ENCODE measurements around the gene HAUS3.

The HAUS3 gene

DNA sequence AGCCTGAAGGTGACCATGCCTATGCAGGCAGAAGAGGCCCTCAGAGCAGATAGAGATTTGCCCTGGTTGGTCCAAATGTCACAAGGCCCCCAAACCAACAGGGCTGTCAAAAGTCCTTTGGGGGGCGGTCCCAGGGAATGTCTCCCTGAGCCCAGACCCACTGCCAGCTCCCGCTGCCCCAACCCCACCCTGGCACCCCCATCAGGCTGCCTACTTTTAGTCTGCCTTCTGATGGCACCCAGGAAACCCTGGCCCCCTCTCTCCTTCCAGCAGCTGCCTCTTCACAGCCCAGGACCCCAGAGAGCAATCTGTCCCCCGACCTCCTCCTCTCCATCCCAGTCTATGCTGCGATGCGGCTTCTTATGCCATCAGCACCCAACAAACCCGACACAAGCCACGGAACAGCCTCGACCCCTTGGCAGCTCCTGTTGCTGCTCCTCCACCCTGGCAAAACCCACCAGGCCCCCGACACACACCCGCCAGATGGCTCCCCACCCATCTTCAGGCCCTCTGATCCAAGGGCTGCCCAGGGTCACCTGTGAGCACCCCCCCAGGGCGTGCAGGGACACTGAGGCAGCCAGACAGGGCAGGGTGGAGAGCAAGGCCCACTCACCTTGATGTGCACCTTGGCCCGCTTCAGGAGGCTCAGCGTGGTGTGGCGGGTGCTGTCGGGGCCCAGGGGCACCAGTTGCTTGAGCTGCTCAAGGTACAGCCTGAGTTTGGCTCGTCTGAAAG, 10.0 kb upstream of the HAUS3 start:
- Histone ChIP-seq H3K27me3 (replicated peaks; ENCODE audit: control insufficient read depth, insufficient read depth, low read length) (no peaks in the 10 kb centered on the region), H3K36me3 (ENCODE audit: control insufficient read depth, insufficient read depth, low read length) (peaks cover 27% of the 10 kb centered on the region), H3K4me3 (replicated peaks; ENCODE audit: low read depth, low read length) (no peak overlapping the region)
- TF ChIP-seq, protein P1, sequence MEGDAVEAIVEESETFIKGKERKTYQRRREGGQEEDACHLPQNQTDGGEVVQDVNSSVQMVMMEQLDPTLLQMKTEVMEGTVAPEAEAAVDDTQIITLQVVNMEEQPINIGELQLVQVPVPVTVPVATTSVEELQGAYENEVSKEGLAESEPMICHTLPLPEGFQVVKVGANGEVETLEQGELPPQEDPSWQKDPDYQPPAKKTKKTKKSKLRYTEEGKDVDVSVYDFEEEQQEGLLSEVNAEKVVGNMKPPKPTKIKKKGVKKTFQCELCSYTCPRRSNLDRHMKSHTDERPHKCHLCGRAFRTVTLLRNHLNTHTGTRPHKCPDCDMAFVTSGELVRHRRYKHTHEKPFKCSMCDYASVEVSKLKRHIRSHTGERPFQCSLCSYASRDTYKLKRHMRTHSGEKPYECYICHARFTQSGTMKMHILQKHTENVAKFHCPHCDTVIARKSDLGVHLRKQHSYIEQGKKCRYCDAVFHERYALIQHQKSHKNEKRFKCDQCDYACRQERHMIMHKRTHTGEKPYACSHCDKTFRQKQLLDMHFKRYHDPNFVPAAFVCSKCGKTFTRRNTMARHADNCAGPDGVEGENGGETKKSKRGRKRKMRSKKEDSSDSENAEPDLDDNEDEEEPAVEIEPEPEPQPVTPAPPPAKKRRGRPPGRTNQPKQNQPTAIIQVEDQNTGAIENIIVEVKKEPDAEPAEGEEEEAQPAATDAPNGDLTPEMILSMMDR (IDR thresholded peaks at IDR 0.05; ENCODE audit: insufficient read depth, low read length, poor library complexity, severe bottlenecking) = no peak
- peak; percentile 4 for DNase-seq (ENCODE audit: extremely low read depth, insufficient read length)

DNA sequence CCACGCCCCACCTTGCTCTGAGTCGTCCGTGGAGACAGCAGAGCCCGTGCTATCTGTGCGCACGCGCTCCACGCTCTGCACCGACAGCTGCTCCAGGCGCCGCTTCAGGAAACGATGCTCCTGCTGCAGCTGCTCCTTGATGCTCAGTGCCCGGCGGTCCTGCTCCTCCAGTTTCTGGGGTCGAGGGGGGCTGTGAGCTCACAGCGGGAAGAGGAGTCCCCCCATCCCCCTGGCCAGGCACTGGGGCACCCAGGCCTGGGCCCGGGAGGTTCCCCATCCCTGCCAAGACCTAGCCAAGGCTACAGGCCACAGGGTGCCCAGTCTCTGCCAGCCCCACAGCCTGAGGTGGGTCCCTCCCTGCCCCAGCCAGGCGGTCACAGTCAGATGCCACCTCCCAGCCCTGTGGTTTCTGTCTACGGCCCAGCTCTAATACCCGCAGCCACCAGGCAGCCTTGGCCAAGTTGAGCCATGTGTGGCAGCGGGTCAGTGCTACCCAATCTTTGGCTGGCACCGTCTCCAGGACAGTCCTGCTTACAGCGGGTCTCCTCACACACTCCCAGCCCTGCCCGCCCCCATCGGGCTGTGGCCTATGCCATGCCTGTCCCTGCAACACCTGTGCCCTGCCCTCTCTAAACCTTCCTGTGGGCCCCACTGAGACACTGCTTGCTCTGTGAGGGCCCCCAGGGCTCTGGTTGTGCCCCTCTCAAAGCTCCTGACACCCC, 9.3 kb upstream of the HAUS3 start:
- Histone ChIP-seq H3K27me3 (replicated peaks; ENCODE audit: control insufficient read depth, insufficient read depth, low read length) (no peaks in the 10 kb centered on the region), H3K4me3 (replicated peaks; ENCODE audit: low read depth, low read length) (no peak overlapping the region), H3K36me3 (ENCODE audit: control insufficient read depth, insufficient read depth, low read length) (peaks cover 27% of the 10 kb centered on the region)
- TF ChIP-seq, protein P1 (IDR thresholded peaks at IDR 0.05; ENCODE audit: insufficient read depth, low read length, poor library complexity, severe bottlenecking) = no peak
- DNase-seq (ENCODE audit: extremely low read depth, insufficient read length) = peak; percentile 6

DNA sequence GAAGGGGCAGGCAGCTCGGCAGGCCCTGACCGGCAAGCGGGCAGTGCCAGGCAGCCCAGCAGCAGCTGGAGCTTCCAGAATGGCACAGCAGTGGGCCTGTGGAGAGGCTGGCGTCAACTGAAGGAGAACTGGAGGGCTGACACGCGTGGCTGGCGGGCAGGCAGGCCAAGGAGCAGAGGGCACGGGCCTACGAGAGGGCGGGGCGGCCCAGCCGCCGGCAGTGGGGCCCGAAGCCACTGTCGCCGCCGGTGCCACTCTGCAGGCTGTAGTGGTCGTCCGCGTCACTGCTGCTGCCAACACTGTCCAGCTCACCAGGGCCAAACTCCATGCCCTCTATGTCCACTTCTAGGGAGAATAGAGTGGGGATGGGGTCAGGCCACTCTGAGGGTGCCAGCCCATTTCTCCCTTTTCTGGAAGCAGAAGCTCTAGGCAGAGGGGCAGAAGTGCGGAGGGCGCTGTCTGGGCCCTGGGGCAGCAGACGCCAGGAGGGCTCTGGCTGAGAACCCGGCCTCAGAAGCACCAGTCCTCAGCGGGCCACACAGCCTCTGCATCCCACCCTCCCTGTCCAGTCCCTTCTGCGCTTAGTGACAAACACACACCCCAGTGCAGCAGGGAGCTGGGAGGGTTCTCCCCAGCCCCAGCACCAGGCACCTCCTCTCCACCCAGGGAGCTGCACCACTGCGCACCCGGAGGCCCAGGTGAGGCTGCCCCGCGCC, 8.6 kb upstream of the HAUS3 start:
- peak; percentile 1 for DNase-seq (ENCODE audit: extremely low read depth, insufficient read length)
- no peaks in the 10 kb centered on the region for H3K27me3 ChIP-seq (replicated peaks; ENCODE audit: control insufficient read depth, insufficient read depth, low read length)
- peaks cover 24% of the 10 kb centered on the region for H3K36me3 ChIP-seq (ENCODE audit: control insufficient read depth, insufficient read depth, low read length)
- no peak overlapping the region for H3K4me3 ChIP-seq (replicated peaks; ENCODE audit: low read depth, low read length)
- TF ChIP-seq, protein P1 (IDR thresholded peaks at IDR 0.05; ENCODE audit: insufficient read depth, low read length, poor library complexity, severe bottlenecking) = no peak

DNA sequence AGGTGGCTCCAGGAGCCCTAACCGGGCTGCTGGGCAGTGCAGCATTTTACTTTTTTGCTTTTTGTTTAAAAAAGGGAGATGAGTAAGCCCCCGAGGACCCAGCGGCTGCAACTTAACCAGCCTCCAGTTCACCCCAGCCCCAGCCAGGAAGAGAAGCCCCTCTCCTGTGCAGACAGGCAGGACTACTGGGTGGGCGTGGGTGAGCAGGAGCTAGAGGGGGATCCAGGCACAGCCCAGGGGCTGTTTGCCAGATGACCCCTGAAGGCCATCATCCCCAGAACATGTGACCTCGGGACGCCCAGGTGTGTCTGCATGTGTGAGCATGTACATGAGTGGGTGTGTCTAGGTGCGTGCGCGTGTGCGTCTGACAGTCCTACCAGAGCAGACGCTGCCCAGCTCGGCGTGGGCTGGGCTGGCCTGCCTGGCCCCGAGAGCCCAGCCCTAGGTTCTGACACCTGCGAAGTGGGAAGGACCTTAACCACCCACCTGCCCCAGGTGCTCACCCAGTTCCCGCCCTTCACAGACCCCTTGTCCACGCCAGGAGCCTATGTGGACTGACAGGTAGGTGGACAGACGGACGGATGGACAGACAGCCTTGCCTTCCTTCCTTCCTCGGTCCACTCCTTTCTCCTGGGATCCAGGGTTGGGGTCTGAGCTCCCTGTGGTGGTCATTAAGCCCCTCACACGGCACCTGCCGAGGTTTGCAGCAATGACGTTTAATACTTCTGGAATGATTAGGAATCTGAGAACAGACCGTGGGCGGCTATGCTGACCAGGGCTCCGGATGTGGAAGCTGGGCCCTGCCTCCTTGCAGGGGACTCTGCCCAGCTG, 7.8 kb upstream of the HAUS3 start:
- peak; percentile 11 for DNase-seq (ENCODE audit: extremely low read depth, insufficient read length)
- Histone ChIP-seq H3K27me3 (replicated peaks; ENCODE audit: control insufficient read depth, insufficient read depth, low read length) (no peaks in the 10 kb centered on the region), H3K4me3 (replicated peaks; ENCODE audit: low read depth, low read length) (no peak overlapping the region), H3K36me3 (ENCODE audit: control insufficient read depth, insufficient read depth, low read length) (peaks cover 19% of the 10 kb centered on the region)
- TF ChIP-seq, protein P1 (IDR thresholded peaks at IDR 0.05; ENCODE audit: insufficient read depth, low read length, poor library complexity, severe bottlenecking) = no peak

DNA sequence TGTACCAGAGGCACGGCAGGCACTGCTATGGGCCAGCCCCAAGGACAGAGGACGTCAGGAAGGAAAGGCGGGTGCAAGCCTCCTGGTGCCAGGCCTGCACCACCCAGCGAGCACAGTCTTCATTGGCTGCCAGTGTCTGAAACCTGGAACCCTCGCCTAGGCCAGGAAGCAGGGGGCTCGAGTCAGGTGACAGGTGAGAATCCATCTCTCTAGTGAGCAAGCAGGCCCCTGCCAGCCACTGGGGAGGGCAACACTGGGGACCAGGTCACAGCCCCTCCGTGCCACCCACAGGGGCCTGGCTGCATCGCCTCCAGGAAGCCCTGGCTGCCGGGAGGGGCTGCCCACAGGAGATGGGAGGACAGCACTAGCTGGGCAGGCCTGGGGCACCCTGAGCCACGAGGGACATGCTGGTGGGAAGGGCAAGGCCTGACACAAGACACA, 6.9 kb upstream of the HAUS3 start:
- TF ChIP-seq, protein P1 (IDR thresholded peaks at IDR 0.05; ENCODE audit: insufficient read depth, low read length, poor library complexity, severe bottlenecking) = no peak
- Histone ChIP-seq H3K36me3 (ENCODE audit: control insufficient read depth, insufficient read depth, low read length) (peaks cover 16% of the 10 kb centered on the region), H3K4me3 (replicated peaks; ENCODE audit: low read depth, low read length) (no peak overlapping the region), H3K27me3 (replicated peaks; ENCODE audit: control insufficient read depth, insufficient read depth, low read length) (no peaks in the 10 kb centered on the region)
- no peak for DNase-seq (ENCODE audit: extremely low read depth, insufficient read length)
